Measurements from ENCODE around the gene USP13.

DNA sequence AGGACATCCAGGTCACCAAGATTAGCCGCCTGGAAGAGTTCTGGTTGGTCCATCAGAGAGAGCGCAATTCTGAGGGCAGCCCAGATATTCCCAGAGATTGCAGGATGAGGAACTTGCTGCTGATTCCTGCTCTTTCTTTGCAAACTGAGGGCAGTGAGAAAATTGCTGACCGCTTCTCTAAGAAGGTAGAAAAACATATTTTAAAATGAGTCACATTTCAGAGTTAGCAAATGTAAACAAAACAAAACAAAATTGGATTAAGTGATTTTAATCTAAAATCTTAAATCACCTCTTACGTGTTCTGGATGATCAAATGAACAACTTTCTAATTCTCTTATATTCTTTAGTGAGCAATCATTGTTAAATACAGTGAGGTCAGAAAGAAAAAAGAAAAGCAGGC, 149.0 kb downstream of the USP13 start:
- TF ChIP-seq CTCF (IDR thresholded peaks at IDR 0.05; ENCODE audit: low read depth, low read length, missing input control): no peak
- TF ChIP-seq, protein P1, sequence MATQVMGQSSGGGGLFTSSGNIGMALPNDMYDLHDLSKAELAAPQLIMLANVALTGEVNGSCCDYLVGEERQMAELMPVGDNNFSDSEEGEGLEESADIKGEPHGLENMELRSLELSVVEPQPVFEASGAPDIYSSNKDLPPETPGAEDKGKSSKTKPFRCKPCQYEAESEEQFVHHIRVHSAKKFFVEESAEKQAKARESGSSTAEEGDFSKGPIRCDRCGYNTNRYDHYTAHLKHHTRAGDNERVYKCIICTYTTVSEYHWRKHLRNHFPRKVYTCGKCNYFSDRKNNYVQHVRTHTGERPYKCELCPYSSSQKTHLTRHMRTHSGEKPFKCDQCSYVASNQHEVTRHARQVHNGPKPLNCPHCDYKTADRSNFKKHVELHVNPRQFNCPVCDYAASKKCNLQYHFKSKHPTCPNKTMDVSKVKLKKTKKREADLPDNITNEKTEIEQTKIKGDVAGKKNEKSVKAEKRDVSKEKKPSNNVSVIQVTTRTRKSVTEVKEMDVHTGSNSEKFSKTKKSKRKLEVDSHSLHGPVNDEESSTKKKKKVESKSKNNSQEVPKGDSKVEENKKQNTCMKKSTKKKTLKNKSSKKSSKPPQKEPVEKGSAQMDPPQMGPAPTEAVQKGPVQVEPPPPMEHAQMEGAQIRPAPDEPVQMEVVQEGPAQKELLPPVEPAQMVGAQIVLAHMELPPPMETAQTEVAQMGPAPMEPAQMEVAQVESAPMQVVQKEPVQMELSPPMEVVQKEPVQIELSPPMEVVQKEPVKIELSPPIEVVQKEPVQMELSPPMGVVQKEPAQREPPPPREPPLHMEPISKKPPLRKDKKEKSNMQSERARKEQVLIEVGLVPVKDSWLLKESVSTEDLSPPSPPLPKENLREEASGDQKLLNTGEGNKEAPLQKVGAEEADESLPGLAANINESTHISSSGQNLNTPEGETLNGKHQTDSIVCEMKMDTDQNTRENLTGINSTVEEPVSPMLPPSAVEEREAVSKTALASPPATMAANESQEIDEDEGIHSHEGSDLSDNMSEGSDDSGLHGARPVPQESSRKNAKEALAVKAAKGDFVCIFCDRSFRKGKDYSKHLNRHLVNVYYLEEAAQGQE (IDR thresholded peaks at IDR 0.05): no peak
